ENCODE measurements around the gene IL34. TPM values are rescaled to one million over a fixed set of nuclear protein-coding genes. Genes with fewer than 3 reads are reported as not detected.

Gene IL34
- polyA plus RNA-seq, 2 of the 4 experiments (the other 2 are of a cell fraction) = 0.25 to 0.40 TPM

GRCh38 chr16:70644763-70645597 is 1.4 kb upstream of the IL34 start:
- WGBS (ENCODE audit: missing lambda C conversion rate) = 68% methylated on average over 10 of the region's 10 CpGs
- H3K9me3 ChIP-seq = no peaks in the 10 kb centered on the region
- ATAC-seq = peak; percentile 51 to 52; a peak in 4 of 6 replicates

GRCh38 chr16:70647441-70648359 is 1.3 kb downstream of the IL34 start:
- FAIRE-seq = no peak
- 78% methylated on average over 15 of the region's 15 CpGs for WGBS (ENCODE audit: missing lambda C conversion rate)
- no peak for ATAC-seq
- no peak for DNase-seq (ENCODE audit: low read depth in 1 of 2, low spot score in 1 of 2)
- POLR2A ChIA-PET = no interaction called here
- Histone ChIP-seq H3K27ac (no peak overlapping the region), H3K4me1 (no peaks in the 10 kb centered on the region), H3K4me3 (no peak overlapping the region), H3K9me3 (no peaks in the 10 kb centered on the region), H3K4me2 (no peak overlapping the region)
- no peak for TF ChIP-seq RAD21 (conservative IDR thresholded peaks at IDR 0.05 in 1 of 2, IDR thresholded peaks at IDR 0.05 in 1 of 2)
- no peak for TF ChIP-seq CEBPB (IDR thresholded peaks at IDR 0.05)
- no peak for TF ChIP-seq ZFP36 (IDR thresholded peaks at IDR 0.05; ENCODE audit: borderline replicate concordance, partially characterized antibody)
- no peak for TF ChIP-seq CBX8 (IDR thresholded peaks at IDR 0.05)
- no peak for TF ChIP-seq KDM5A (IDR thresholded peaks at IDR 0.05)
- TF ChIP-seq BHLHE40 (IDR thresholded peaks at IDR 0.05; ENCODE audit: low read depth, low read length) = no peak
- no peak for TF ChIP-seq ZNF302 (CRISPR knock-in tag; IDR thresholded peaks at IDR 0.05)
- no peak for TF ChIP-seq FOXS1 (CRISPR knock-in tag; IDR thresholded peaks at IDR 0.05)
- no peak for TF ChIP-seq KDM1A (IDR thresholded peaks at IDR 0.05; ENCODE audit: low read depth)
- TF ChIP-seq HES2 (IDR thresholded peaks at IDR 0.05) = no peak
- no peak for TF ChIP-seq PBX3 (IDR thresholded peaks at IDR 0.05)
- TF ChIP-seq MAZ (IDR thresholded peaks at IDR 0.05; ENCODE audit: borderline replicate concordance, low read depth, low read length) = no peak
- no peak for TF ChIP-seq CTCF (IDR thresholded peaks at IDR 0.05)
- TF ChIP-seq RNF2 (IDR thresholded peaks at IDR 0.05; ENCODE audit: borderline replicate concordance, low read depth) = no peak
- no peak for TF ChIP-seq REST (IDR thresholded peaks at IDR 0.05)
- no peak for TF ChIP-seq TFCP2L1 (CRISPR knock-in tag; IDR thresholded peaks at IDR 0.05)
- TF ChIP-seq TP53 (CRISPR knock-in tag; IDR thresholded peaks at IDR 0.05) = no peak
- TF ChIP-seq EHMT2 (IDR thresholded peaks at IDR 0.05; ENCODE audit: low read depth) = no peak
- CTCF ChIA-PET = no interaction called here

More at GRCh38 chr16:70644763-70645597, 1.4 kb upstream of the IL34 start:
- H3K4me3 ChIP-seq = no peak overlapping the region
- CTCF ChIA-PET = interaction anchor here (0.9 to 1.5 kb wide), 2 partner anchors 10 to 285 kb away, joined by 3 to 4 read pairs; no protein-coding TSS in a partner anchor
- no peak for DNase-seq (ENCODE audit: low read depth in 1 of 2, low spot score in 1 of 2)
- H3K27ac ChIP-seq = no peak overlapping the region
- TF ChIP-seq TP53 (CRISPR knock-in tag; IDR thresholded peaks at IDR 0.05) (no peak), RAD21 (conservative IDR thresholded peaks at IDR 0.05 in 1 of 2, IDR thresholded peaks at IDR 0.05 in 1 of 2) (peak in 1 of 2 experiments; percentile 27; a peak in 2 of 5 replicates)
- POLR2A ChIA-PET = no interaction called here
- no peak for FAIRE-seq
- H3K4me1 ChIP-seq = no peaks in the 10 kb centered on the region
- H3K4me2 ChIP-seq = no peak overlapping the region
